Measurements from ENCODE around the gene CTSK. TPM values are rescaled to one million over a fixed set of nuclear protein-coding genes. Genes with fewer than 3 reads are reported as not detected.

The CTSK gene
- total RNA-seq, 4 donors from 2014 or later = 46.3 to 98.0 (median 64.2) TPM

GRCh38 chr1:150791585-150791984, 16.5 kb downstream of the CTSK start:
- TF ChIP-seq CTCF (IDR thresholded peaks at IDR 0.05) (no peak), EP300 (IDR thresholded peaks at IDR 0.05) (no peak), POLR2A (IDR thresholded peaks at IDR 0.05) (no peak), POLR2AphosphoS5 (IDR thresholded peaks at IDR 0.05) (no peak)
- no peak overlapping the region for H3K4me3 ChIP-seq
- H3K27me3 ChIP-seq = no peaks in the 10 kb centered on the region
- no peak overlapping the region for H3K27ac ChIP-seq
- no peaks in the 10 kb centered on the region for H3K4me1 ChIP-seq
- DNase-seq (ENCODE audit: low spot score in 2 of 2) = no peak
- H3K9me3 ChIP-seq = no peaks in the 10 kb centered on the region
- H3K36me3 ChIP-seq = peaks cover 15% of the 10 kb centered on the region
- 88% methylated on average over 4 of the region's 4 CpGs for WGBS

- Histone ChIP-seq H3K9me3 (no peaks in the 10 kb centered on the region), H3K27me3 (no peaks in the 10 kb centered on the region), H3K27ac (no peak overlapping the region), H3K4me1 (no peaks in the 10 kb centered on the region), H3K4me3 (no peak overlapping the region), H3K36me3 (no peaks in the 10 kb centered on the region)
- 26% methylated on average over 4 of the region's 4 CpGs for WGBS
- no peak for DNase-seq (ENCODE audit: low spot score in 2 of 2)
- TF ChIP-seq CTCF (IDR thresholded peaks at IDR 0.05) = no peak
- TF ChIP-seq POLR2AphosphoS5 (IDR thresholded peaks at IDR 0.05) = no peak
- no peak for TF ChIP-seq EP300 (IDR thresholded peaks at IDR 0.05)
- no peak for TF ChIP-seq POLR2A (IDR thresholded peaks at IDR 0.05)
Measured at GRCh38 chr1:150789396-150789795, 18.7 kb downstream of the CTSK start.

GRCh38 chr1:150788946-150789345, 19.1 kb downstream of the CTSK start:
- no peak for TF ChIP-seq CTCF (IDR thresholded peaks at IDR 0.05)
- TF ChIP-seq POLR2A (IDR thresholded peaks at IDR 0.05) = no peak
- TF ChIP-seq POLR2AphosphoS5 (IDR thresholded peaks at IDR 0.05) = no peak
- no peak for TF ChIP-seq EP300 (IDR thresholded peaks at IDR 0.05)
- no peaks in the 10 kb centered on the region for H3K4me1 ChIP-seq
- no peaks in the 10 kb centered on the region for H3K9me3 ChIP-seq
- no peaks in the 10 kb centered on the region for H3K36me3 ChIP-seq
- H3K27me3 ChIP-seq = no peaks in the 10 kb centered on the region
- 73% methylated on average over 4 of the region's 4 CpGs for WGBS
- DNase-seq (ENCODE audit: low spot score in 2 of 2) = no peak
- H3K27ac ChIP-seq = no peak overlapping the region
- H3K4me3 ChIP-seq = no peak overlapping the region

- Histone ChIP-seq H3K4me1 (no peaks in the 10 kb centered on the region), H3K9me3 (no peaks in the 10 kb centered on the region)
- TF ChIP-seq EP300 (IDR thresholded peaks at IDR 0.05) (no peak), POLR2A (IDR thresholded peaks at IDR 0.05) (no peak), CTCF (IDR thresholded peaks at IDR 0.05) (no peak), POLR2AphosphoS5 (IDR thresholded peaks at IDR 0.05) (no peak)
Measured at GRCh38 chr1:150787455-150787854, 20.6 kb downstream of the CTSK start.

GRCh38 chr1:150780510-150780909, 27.6 kb downstream of the CTSK start:
- H3K9me3 ChIP-seq = no peaks in the 10 kb centered on the region
- 68% methylated on average over 3 of the region's 3 CpGs for WGBS
- no peak for DNase-seq (ENCODE audit: low spot score in 2 of 2)
- H3K27me3 ChIP-seq = no peaks in the 10 kb centered on the region
- no peak overlapping the region for H3K27ac ChIP-seq
- H3K4me3 ChIP-seq = no peak overlapping the region
- TF ChIP-seq CTCF (IDR thresholded peaks at IDR 0.05) (no peak), POLR2A (IDR thresholded peaks at IDR 0.05) (no peak), EP300 (IDR thresholded peaks at IDR 0.05) (no peak), POLR2AphosphoS5 (IDR thresholded peaks at IDR 0.05) (no peak)
- H3K36me3 ChIP-seq = no peaks in the 10 kb centered on the region
- no peaks in the 10 kb centered on the region for H3K4me1 ChIP-seq

More at GRCh38 chr1:150787455-150787854, 20.6 kb downstream of the CTSK start:
- H3K4me3 ChIP-seq = no peak overlapping the region
- H3K27ac ChIP-seq = no peak overlapping the region
- no peaks in the 10 kb centered on the region for H3K36me3 ChIP-seq
- no peaks in the 10 kb centered on the region for H3K27me3 ChIP-seq
- DNase-seq (ENCODE audit: low spot score in 2 of 2) = no peak
